HCT116 (cell line): ENCODE data around the gene MXRA7.
"Not testable (repeated sequence)": the region's sequence is repeated elsewhere in the genome, so short reads cannot be mapped to it uniquely, and the experiment has no call there.

Experiments used
- CTCF ChIP-seq, 3 experiments: fragments of 200-600 bp in 1 of 3; sonication (generic) in 1 of 3; IDR thresholded peaks in 2 of 3; conservative IDR thresholded peaks in 1 of 3; 2 replicates each; pipeline ENCODE4 v1.5.1; 2012 to 2017; ENCODE audit warnings: low read depth in 2 of 3, low read length in 2 of 3, antibody characterized with exemption in 1 of 3, borderline replicate concordance in 1 of 3, control low read depth in 1 of 3, mild to moderate bottlenecking in 1 of 3, mixed read lengths in 1 of 3, mixed run types in 1 of 3, moderate library complexity in 1 of 3; ENCODE audit not compliant: insufficient read depth in 1 of 3
- EGR1 ChIP-seq: IDR thresholded peaks from 2 replicates; pipeline ENCODE4 v1.6.1; 2012; ENCODE audit warnings: low read depth
- ELF1 ChIP-seq: IDR thresholded peaks from 2 replicates; pipeline ENCODE4 v1.6.1; 2012; ENCODE audit warnings: low read depth, borderline replicate concordance
- EZH2phosphoT487 ChIP-seq: fragments of 200-600 bp; IDR thresholded peaks from 2 replicates; pipeline ENCODE4 v1.6.1; 2018; ENCODE audit warnings: antibody characterized with exemption, borderline replicate concordance
- FOSL1 ChIP-seq: IDR thresholded peaks from 2 replicates; pipeline ENCODE4 v1.6.1; 2012; ENCODE audit warnings: low read depth
- POLR2A ChIP-seq: IDR thresholded peaks from 2 replicates; pipeline ENCODE4 v1.7.0; 2011; ENCODE audit warnings: borderline replicate concordance; ENCODE audit not compliant: insufficient read depth, insufficient read length; ENCODE audit errors: extremely low read depth
- POLR2AphosphoS5 ChIP-seq: IDR thresholded peaks from 2 replicates; pipeline ENCODE4 v1.6.1; 2011; ENCODE audit warnings: mild to moderate bottlenecking, low read depth, low read length, moderate library complexity
- RAD21 ChIP-seq: IDR thresholded peaks from 2 replicates; pipeline ENCODE4 v1.6.1; 2012; ENCODE audit warnings: low read depth, mild to moderate bottlenecking
- SIN3A ChIP-seq: IDR thresholded peaks from 2 replicates; pipeline ENCODE4 v1.6.1; 2012; ENCODE audit warnings: low read depth
- TCF7L2 ChIP-seq: IDR thresholded peaks from 2 replicates; pipeline ENCODE4 v1.7.0; 2011; ENCODE audit warnings: borderline replicate concordance, inconsistent platforms; ENCODE audit not compliant: insufficient read depth, insufficient read length; ENCODE audit errors: extremely low read depth
- TF ChIP-seq, protein P1 (sequence below): IDR thresholded peaks from 2 replicates; pipeline ENCODE4 v1.6.1; 2012
- TF ChIP-seq, protein P2 (sequence below): IDR thresholded peaks from 2 replicates; pipeline ENCODE4 v1.6.1; 2012

- not testable (repeated sequence) for TF ChIP-seq CTCF (IDR thresholded peaks at IDR 0.05 in 2 of 3, conservative IDR thresholded peaks at IDR 0.05 in 1 of 3; ENCODE audit: borderline replicate concordance in 1 of 3, insufficient read depth in 1 of 3, low read depth in 2 of 3, low read length in 2 of 3); EGR1; SIN3A; FOSL1; POLR2AphosphoS5; RAD21; ELF1; POLR2A; TCF7L2; EZH2phosphoT487
- TF ChIP-seq, protein P1, sequence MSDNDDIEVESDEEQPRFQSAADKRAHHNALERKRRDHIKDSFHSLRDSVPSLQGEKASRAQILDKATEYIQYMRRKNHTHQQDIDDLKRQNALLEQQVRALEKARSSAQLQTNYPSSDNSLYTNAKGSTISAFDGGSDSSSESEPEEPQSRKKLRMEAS: not testable (repeated sequence)
- TF ChIP-seq, protein P2, sequence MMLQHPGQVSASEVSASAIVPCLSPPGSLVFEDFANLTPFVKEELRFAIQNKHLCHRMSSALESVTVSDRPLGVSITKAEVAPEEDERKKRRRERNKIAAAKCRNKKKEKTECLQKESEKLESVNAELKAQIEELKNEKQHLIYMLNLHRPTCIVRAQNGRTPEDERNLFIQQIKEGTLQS: not testable (repeated sequence)
Measured at GRCh38 chr17:76739568-76740115, 28.9 kb upstream of the MXRA7 start.
